GM12878 (cell line): ENCODE data around the gene COL13A1. TPM values are rescaled to one million over a fixed set of nuclear protein-coding genes. Genes with fewer than 3 reads are reported as not detected.

Source experiments
- ATAC-seq: fragments of 200-7000 bp; cut with Tn5 transposase; 3 replicates; pipeline ENCODE4 v1.9.1; 2020; ENCODE audit warnings: mild to moderate bottlenecking, moderate library complexity
- BruUV-seq: library from RNA; stranded (reverse); fragments of 400-500 nt; replicated peaks from 2 replicates; lab custom pipeline; 2021; lab: Mats Ljungman, UMichigan
- CTCF ChIA-PET: fragments of 300-600 bp; sonication (Branson Sonifier 250); formaldehyde crosslinking; extraction: SDS; loops from one replicate; lab custom pipeline; 2021; ENCODE audit warnings: inconsistent platforms; lab: Yijun Ruan, JAX
- POLR2A ChIA-PET: fragments of 350-600 bp; formaldehyde crosslinking; extraction: SDS; loops from one replicate; lab custom pipeline; 2021; ENCODE audit warnings: inconsistent platforms; lab: Charles Lee
- RAD21 ChIA-PET: fragments of 300-600 bp; sonication (Branson Sonifier 250); formaldehyde crosslinking; loops from one replicate; lab custom pipeline; 2023; ENCODE audit warnings: antibody characterized with exemption; ENCODE audit not compliant: unreplicated experiment; lab: Charles Lee
- SMC1A ChIA-PET: fragments of 300-600 bp; sonication (Branson Sonifier 250); formaldehyde crosslinking; loops from one replicate; lab custom pipeline; 2023; ENCODE audit not compliant: unreplicated experiment, uncharacterized antibody; lab: Charles Lee
- DNase-seq: peaks from one replicate; pipeline ENCODE4 v3.0.0-alpha.2; 2011; ENCODE audit warnings: low read depth, low spot score
- FAIRE-seq: peaks from 3 replicates; lab custom pipeline; 2011; peaks lifted over from hg19 to GRCh38; lab: Jason Lieb, UNC
- H2AFZ ChIP-seq: 2 replicates; pipeline ENCODE4 v1.6.0; 2011; ENCODE audit warnings: low read depth, low read length, control low read depth; ENCODE audit not compliant: control insufficient read depth
- H3K27ac ChIP-seq: 2 replicates; pipeline ENCODE4 v1.5.1; 2011; ENCODE audit warnings: control low read depth; ENCODE audit not compliant: control insufficient read depth, insufficient read depth
- H3K27me3 ChIP-seq, 2 experiments: replicated peaks in 1 of 2; 2 replicates each; pipeline versions ENCODE4 v1.6.0 to v1.6.1; 2011; ENCODE audit warnings: low read length in 1 of 2; ENCODE audit not compliant: control insufficient read depth in 2 of 2, insufficient read depth in 2 of 2
- H3K36me3 ChIP-seq, 2 experiments: 2 replicates each; pipeline ENCODE4 v1.5.1; 2011; ENCODE audit warnings: low read length in 1 of 2; ENCODE audit not compliant: control insufficient read depth in 2 of 2, insufficient read depth in 2 of 2
- H3K4me1 ChIP-seq: 2 replicates; pipeline ENCODE4 v1.6.1; 2011; ENCODE audit warnings: mild to moderate bottlenecking, low read length, moderate library complexity, mixed read lengths; ENCODE audit not compliant: control insufficient read depth, insufficient read depth
- H3K4me2 ChIP-seq: 2 replicates; pipeline ENCODE4 v1.6.0; 2011; ENCODE audit warnings: control low read depth; ENCODE audit not compliant: control insufficient read depth, insufficient read depth
- H3K4me3 ChIP-seq: fragments of 200-600 bp; sonication (generic); 2 replicates; pipeline ENCODE4 v1.5.1; 2016
- H3K79me2 ChIP-seq: 2 replicates; pipeline ENCODE4 v1.6.0; 2011; ENCODE audit warnings: low read length; ENCODE audit not compliant: control insufficient read depth, insufficient read depth
- H3K9ac ChIP-seq: 2 replicates; pipeline ENCODE4 v1.8.0; 2011; ENCODE audit warnings: low read length, control low read depth, mixed read lengths; ENCODE audit not compliant: control insufficient read depth, insufficient read depth
- H3K9me3 ChIP-seq: replicated peaks from 3 replicates; pipeline ENCODE4 v1.5.1; 2011; ENCODE audit warnings: mild to moderate bottlenecking, low read length; ENCODE audit not compliant: control insufficient read depth, insufficient read depth
- H4K20me1 ChIP-seq: 2 replicates; pipeline ENCODE4 v1.6.0; 2011; ENCODE audit not compliant: control insufficient read depth, insufficient read depth
- BRCA1 ChIP-seq: IDR thresholded peaks from 2 replicates; pipeline ENCODE4 v1.6.1; 2011; ENCODE audit warnings: low read depth, low read length, improper control_type of control experiment
- CEBPB ChIP-seq, 2 experiments: fragments of 150-350 bp in 1 of 2; IDR thresholded peaks; 2 replicates each; pipeline ENCODE4 v1.6.1; 2012 to 2014; ENCODE audit warnings: low read depth in 2 of 2, low read length in 2 of 2, borderline replicate concordance in 1 of 2, inconsistent platforms in 1 of 2
- E2F8 ChIP-seq: fragments of 450-650 bp; IDR thresholded peaks from 2 replicates; pipeline ENCODE4 v1.6.1; 2018; ENCODE audit warnings: mild to moderate bottlenecking, low read depth, moderate library complexity; ENCODE audit not compliant: partially characterized antibody
- ELK1 ChIP-seq: IDR thresholded peaks from 2 replicates; pipeline ENCODE4 v1.6.1; 2012; ENCODE audit warnings: low read depth, low read length, improper control_type of control experiment
- FOXM1 ChIP-seq: IDR thresholded peaks from 2 replicates; pipeline ENCODE4 v1.6.1; 2012; ENCODE audit warnings: low read depth, mild to moderate bottlenecking, inconsistent platforms, low read length, moderate library complexity
- IKZF2 ChIP-seq, 2 experiments: fragments of 450-650 bp; IDR thresholded peaks; 2 replicates each; pipeline ENCODE4 v1.6.1; 2017; ENCODE audit warnings: mild to moderate bottlenecking in 2 of 2, moderate library complexity in 2 of 2
- NFXL1 ChIP-seq: fragments of 450-650 bp; IDR thresholded peaks from 2 replicates; pipeline ENCODE4 v1.6.1; 2017; ENCODE audit warnings: antibody characterized with exemption, mild to moderate bottlenecking, borderline replicate concordance
- POLR2AphosphoS5 ChIP-seq: IDR thresholded peaks from 2 replicates; pipeline ENCODE4 v1.6.1; 2011; ENCODE audit warnings: mild to moderate bottlenecking, low read length, inconsistent platforms
- RBBP5 ChIP-seq: fragments of 200-600 bp; sonication (generic); conservative IDR thresholded peaks from 2 replicates; pipeline ENCODE4 v1.6.1; 2016
- RCOR1 ChIP-seq: conservative IDR thresholded peaks from 2 replicates; pipeline ENCODE4 v1.6.1; 2012; ENCODE audit warnings: low read depth, low read length, improper control_type of control experiment
- SUZ12 ChIP-seq: fragments of 200-600 bp; sonication (generic); IDR thresholded peaks from one replicate; pipeline ENCODE4 v1.6.1; 2018; ENCODE audit warnings: antibody characterized with exemption, mild to moderate bottlenecking; ENCODE audit not compliant: unreplicated experiment
- TCF3 ChIP-seq: IDR thresholded peaks from 2 replicates; pipeline ENCODE4 v1.6.1; 2012; ENCODE audit warnings: low read depth, mild to moderate bottlenecking, low read length, borderline replicate concordance; ENCODE audit not compliant: insufficient read depth
- WGBS: methylation state at CpG from one replicate; pipeline ENCODE4 v1.1.6; 2016; ENCODE audit warnings: low lambda C conversion rate; ENCODE audit not compliant: insufficient replicate concordance, insufficient coverage; ENCODE audit errors: missing lambda C conversion rate; 5-methylcytosine and 5-hydroxymethylcytosine counted together
- in situ Hi-C: fragments of 300-500 bp; cut with MboI; formaldehyde crosslinking; loops from 9 replicates; pipeline ENCODE4 v1.14.3; 2018; ENCODE audit warnings: mixed read lengths
- intact Hi-C: fragments of 100-400 bp; cut with micrococcal nuclease; formaldehyde crosslinking; loops from one replicate; pipeline ENCODE4 v1.14.2; 2022; ENCODE audit not compliant: unreplicated experiment
- polyA plus RNA-seq, 11 experiments: library from polyadenylated mRNA; depleted of rRNA in 4 of 11; unstranded in 6 of 11; stranded (reverse) in 5 of 11; fragments of >200 nt; fragmentation: Nextera tagmentation in 4 of 11; fragmentation: Illumina TruSeq in 1 of 11; extraction: Ambion mirVana in 4 of 11; extraction: Trizol in 1 of 11; gene quantifications; 1 replicate in 1 of 11; 2 replicates in 10 of 11; pipeline versions ENCODE4 v1.2.1 to v1.2.3, GENCODE V29; 2011 to 2016; ENCODE audit warnings: inconsistent platforms in 2 of 11, missing spikeins in 2 of 11, low read depth in 1 of 11
- total RNA-seq, 4 experiments: library from RNA; depleted of rRNA in 3 of 4; stranded (reverse); fragments of >200 nt in 3 of 4; fragmentation: Illumina TruSeq in 1 of 4; extraction: Trizol in 1 of 4; gene quantifications; 2 replicates each; pipeline versions ENCODE4 v1.2.1 to v1.2.3, GENCODE V29; 2013 to 2021
- TF ChIP-seq, protein P1 (sequence below): fragments of 450-650 bp; IDR thresholded peaks from 2 replicates; pipeline ENCODE4 v1.6.1; 2014; ENCODE audit warnings: mild to moderate bottlenecking

COL13A1 gene
- total and polyA plus RNA-seq, 10 of the 15 experiments (the other 5 are each of a cell fraction or from before 2014, with no cell fraction given) = 0.03 to 0.15 (median 0.05) TPM; not detected in 7

GRCh38 chr10:69858201-69858600 is 56.5 kb downstream of the COL13A1 start:
- in situ Hi-C loops = no loop called here
- ChIA-PET CTCF (interaction anchor here (0.7 to 1.8 kb wide), 3 partner anchors 101 to 163 kb away, joined by 3 to 7 read pairs (median 4); no protein-coding TSS in a partner anchor), RAD21 (no interaction called here), POLR2A (no interaction called here), SMC1A (interaction anchor here (0.6 kb wide), 1 partner anchor 82 kb away, joined by 3 read pairs; no protein-coding TSS in a partner anchor)
- WGBS = 0% methylated on average over 1 of the region's 1 CpG
- Histone ChIP-seq H3K79me2 (no peaks in the 10 kb centered on the region), H3K36me3 (no peaks in the 10 kb centered on the region), H3K4me3 (no peak overlapping the region), H2AFZ (no peak overlapping the region), H3K9me3 (no peaks in the 10 kb centered on the region), H3K27ac (no peak overlapping the region), H3K9ac (no peak overlapping the region), H4K20me1 (no peaks in the 10 kb centered on the region), H3K27me3 (no peaks in the 10 kb centered on the region; a peak in 1 of 4 replicates), H3K4me1 (no peaks in the 10 kb centered on the region), H3K4me2 (no peak overlapping the region)
- FAIRE-seq (no peak), ATAC-seq (no peak), DNase-seq (no peak)
- intact Hi-C loops = no loop called here
- BruUV-seq = no TSS peak
- TF ChIP-seq ELK1 = no peak

- H3K27ac ChIP-seq = no peak overlapping the region
- H4K20me1 ChIP-seq = no peaks in the 10 kb centered on the region
- RAD21 ChIA-PET = no interaction called here
- ATAC-seq = no peak
- H3K9me3 ChIP-seq = no peaks in the 10 kb centered on the region
- in situ Hi-C loops = no loop called here
- SMC1A ChIA-PET = no interaction called here
- no peak overlapping the region for H3K4me2 ChIP-seq
- intact Hi-C loops = no loop called here
- H3K27me3 ChIP-seq = peaks cover 0 to 3% of the 10 kb centered on the region in 2 experiments; a peak in 2 of 4 replicates
- H3K9ac ChIP-seq = no peak overlapping the region
- DNase-seq = no peak
- no peak for FAIRE-seq
- CTCF ChIA-PET = interaction anchor here (1.2 kb wide), 1 partner anchor 98 kb away, joined by 3 read pairs; no protein-coding TSS in a partner anchor
- BruUV-seq = no TSS peak
- POLR2A ChIA-PET = no interaction called here
- H3K79me2 ChIP-seq = no peaks in the 10 kb centered on the region
- no peak overlapping the region for H3K4me3 ChIP-seq
- no peaks in the 10 kb centered on the region for H3K4me1 ChIP-seq
- WGBS = 25% methylated on average over 9 of the region's 9 CpGs
- H3K36me3 ChIP-seq = no peaks in the 10 kb centered on the region
- H2AFZ ChIP-seq = no peak overlapping the region
- TF ChIP-seq POLR2AphosphoS5 (no peak), NFXL1 (no peak), SUZ12 (no peak), CEBPB (IDR thresholded peaks at IDR 0.05; ENCODE audit: borderline replicate concordance in 1 of 2, low read depth in 2 of 2, low read length in 2 of 2) (no peak), BRCA1 (no peak), FOXM1 (no peak), E2F8 (no peak), TCF3 (no peak), RBBP5 (no peak), RCOR1 (no peak), IKZF2 (IDR thresholded peaks at IDR 0.05) (no peak)
- TF ChIP-seq, protein P1, sequence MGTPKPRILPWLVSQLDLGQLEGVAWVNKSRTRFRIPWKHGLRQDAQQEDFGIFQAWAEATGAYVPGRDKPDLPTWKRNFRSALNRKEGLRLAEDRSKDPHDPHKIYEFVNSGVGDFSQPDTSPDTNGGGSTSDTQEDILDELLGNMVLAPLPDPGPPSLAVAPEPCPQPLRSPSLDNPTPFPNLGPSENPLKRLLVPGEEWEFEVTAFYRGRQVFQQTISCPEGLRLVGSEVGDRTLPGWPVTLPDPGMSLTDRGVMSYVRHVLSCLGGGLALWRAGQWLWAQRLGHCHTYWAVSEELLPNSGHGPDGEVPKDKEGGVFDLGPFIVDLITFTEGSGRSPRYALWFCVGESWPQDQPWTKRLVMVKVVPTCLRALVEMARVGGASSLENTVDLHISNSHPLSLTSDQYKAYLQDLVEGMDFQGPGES = no peak
These were observed 58.6 kb downstream of the COL13A1 start for GRCh38 chr10:69860271-69860670.
